NK-92 (cell line): ENCODE results near the gene EGR4.

ENCODE experiments used
- DNase-seq: peaks from one replicate; lab custom pipeline; 2025; ENCODE audit not compliant: unreplicated experiment; lab: John Stamatoyannopoulos, UW

EGR4 gene

DNA sequence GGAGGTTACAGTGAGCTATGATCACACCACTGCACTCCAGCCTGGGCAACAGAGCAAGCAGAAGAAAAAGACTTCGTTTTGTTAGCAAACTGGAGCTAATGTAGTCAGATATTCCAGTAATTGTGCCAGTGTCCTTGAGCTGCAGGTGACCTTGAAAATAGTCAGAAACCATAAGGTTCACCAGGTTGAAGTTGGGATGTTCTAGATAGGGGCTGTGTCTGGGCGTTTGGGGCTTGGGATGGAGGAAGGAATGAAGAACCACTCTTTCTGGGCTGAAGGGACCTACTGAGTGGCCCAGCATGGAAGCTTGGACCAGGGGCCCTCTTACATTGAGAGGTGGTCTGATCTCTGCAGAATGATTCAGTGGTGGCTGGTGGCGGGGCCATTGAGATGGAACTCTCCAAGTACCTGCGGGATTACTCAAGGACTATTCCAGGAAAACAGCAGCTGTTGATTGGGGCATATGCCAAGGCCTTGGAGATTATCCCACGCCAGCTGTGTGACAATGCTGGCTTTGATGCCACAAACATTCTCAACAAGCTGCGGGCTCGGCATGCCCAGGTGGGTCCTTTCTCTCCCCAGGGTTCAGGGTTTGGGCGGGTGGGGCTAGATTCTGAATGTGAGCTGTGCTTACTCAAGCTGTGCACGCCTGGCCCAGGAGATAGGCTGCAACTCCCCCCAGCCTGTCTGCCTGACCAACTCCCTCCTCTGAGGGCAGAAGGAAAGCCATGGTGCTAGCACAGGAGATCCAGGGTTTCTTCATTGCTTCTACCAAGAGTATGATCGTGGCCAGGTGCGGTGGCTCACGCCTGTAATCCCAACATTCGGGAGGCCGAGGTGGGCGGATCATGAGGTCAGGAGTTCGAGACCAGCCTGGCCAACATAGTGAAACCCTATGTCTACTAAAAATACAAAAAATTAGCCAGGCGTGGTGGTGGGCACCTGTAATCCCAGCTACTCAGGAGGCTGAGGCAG is 42.2 kb downstream of the EGR4 start:
- DNase-seq = no peak

DNA sequence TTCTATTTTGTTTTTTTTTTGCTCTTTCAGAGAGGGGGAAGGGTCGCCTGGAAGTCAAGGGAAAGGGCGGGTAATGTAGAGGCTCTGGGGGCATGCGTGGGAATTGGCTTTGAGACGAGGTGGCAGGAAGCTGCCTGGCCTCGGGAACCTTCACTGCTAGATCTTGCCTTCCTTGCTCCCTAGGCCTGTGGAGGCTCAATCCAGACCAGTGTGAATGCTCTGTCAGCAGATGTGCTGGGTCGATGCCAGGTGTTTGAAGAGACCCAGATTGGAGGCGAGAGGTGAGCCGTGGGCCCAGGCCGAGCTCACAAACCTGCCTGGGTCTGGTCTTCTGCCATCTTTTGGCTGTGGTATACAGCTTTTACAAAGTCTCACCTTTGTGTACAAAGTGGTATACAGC is 43.7 kb downstream of the EGR4 start:
- DNase-seq = no peak

DNA sequence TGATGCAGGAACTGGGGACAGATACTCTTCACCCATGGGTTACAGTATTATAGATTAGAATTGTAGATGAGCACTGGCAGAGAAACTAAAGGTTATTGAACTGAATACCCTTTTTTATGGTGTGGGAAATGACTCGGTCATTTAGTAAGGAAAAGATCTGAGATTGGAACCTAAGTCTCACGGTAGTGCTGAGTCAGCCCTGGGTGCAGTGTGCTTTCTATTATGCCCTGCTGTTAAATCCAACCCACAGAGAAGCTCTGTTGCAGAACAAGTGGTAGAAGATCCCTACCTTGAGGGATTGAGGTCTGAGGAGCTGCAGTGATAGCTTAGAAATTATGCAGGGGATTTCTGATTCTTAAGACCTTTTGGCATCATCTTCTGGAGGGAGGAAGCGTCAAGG is 46.5 kb downstream of the EGR4 start:
- DNase-seq = no peak

DNA sequence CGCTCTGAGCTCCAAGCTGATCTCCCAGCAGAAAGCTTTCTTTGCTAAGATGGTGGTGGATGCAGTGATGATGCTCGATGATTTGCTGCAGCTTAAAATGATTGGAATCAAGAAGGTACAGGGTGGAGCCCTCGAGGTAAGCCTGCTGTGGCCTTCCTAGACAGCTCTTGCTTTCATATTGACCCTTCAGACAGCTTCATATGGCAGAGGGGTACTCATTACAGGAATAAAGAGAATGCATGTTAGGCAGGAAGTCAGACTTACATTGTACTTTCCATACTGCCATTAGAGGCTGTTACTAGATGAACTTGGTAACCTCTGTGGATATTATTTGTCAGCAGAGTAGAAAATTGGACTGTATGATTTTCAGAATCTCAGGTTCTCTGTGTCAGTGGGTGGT is 48.8 kb downstream of the EGR4 start:
- DNase-seq = no peak

DNA sequence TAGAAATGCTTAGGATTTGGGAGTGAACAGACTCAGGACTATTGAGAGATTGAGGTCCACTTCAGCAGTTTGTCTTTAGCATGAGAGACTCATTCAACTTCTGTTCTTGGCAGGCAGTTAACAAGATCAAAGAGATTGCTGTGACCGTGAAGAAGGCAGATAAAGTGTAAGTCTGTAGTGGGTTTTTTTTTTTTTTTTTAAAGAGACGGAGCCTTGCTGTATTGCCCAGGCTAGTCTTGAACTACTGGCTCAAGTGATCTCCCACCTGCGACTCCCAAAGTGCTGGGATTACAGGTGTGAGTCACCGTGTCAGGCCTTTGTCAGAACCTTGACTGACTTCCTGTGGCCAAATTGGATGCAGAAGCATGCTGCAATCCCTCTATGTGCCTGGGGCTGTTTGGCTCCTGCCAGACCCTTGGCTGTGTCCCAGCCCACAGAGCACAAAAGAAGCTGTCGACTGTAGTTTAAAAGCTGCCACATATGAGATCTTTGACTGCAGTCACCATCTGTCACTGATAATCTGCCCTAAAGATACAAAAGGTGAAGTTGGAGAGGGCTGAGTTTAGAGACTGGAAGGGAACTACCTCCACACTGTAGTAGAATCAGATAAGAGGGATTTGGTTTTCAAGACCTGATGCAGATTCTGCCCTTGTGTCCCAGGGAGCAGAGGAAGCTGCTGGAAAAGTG is 49.3 kb downstream of the EGR4 start:
- no peak for DNase-seq
